ENCODE measurements around the gene TSPAN32.

DNA sequence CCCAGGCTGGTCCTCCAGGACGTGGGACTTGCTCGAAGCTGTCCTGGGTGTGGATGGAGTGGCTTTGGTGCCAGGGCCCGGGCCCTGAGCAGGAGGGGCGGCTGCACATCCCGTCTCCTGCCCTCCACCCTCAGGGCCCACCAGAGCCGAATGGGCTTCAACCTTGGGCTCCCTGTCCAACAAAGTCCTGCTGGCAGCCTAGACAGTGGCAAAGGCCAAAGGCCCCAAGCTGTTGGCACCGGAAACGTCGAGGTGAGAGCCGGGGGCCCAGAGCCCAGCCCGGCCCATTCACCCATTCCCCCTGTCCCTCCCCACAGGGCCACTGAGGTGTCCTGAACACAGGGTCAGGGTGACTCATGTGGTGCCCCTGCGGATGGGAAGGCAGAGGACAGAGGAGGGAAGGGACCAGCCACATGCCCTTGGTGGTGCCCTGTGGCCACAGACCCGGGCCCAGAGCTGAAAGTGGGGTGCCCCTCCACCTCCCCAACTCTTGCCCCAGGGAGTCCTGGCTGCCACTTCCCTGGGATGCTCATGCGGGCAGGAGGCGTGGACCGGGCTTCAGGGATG, 9.1 kb downstream of the TSPAN32 start:
- TF ChIP-seq POLR2A (IDR thresholded peaks at IDR 0.05; ENCODE audit: low read depth, low read length) = no peak
- TF ChIP-seq POLR2AphosphoS5 (IDR thresholded peaks at IDR 0.05; ENCODE audit: low read depth, low read length) = no peak
